Neural cell (in vitro differentiated cells): Measurements from ENCODE around the gene RPS6KA2.

ENCODE experiments used
- CTCF ChIP-seq: fragments of 450-650 bp; IDR thresholded peaks from 2 replicates; pipeline ENCODE4 v1.5.1; 2014; ENCODE audit warnings: antibody characterized with exemption, mild to moderate bottlenecking, moderate library complexity; ENCODE audit not compliant: poor library complexity, severe bottlenecking
- EP300 ChIP-seq: fragments of 450-650 bp; conservative IDR thresholded peaks from 2 replicates; pipeline ENCODE4 v1.6.1; 2014; ENCODE audit warnings: antibody characterized with exemption, mild to moderate bottlenecking, moderate library complexity; ENCODE audit not compliant: poor library complexity, severe bottlenecking
- EZH2 ChIP-seq: fragments of 200-600, 300-800 bp; shearing (Covaris generic), sonication (generic); IDR thresholded peaks from 2 replicates; pipeline ENCODE4 v1.6.1; 2014; ENCODE audit warnings: antibody characterized with exemption, low read length, borderline replicate concordance, mild to moderate bottlenecking; ENCODE audit not compliant: insufficient read depth, poor library complexity, severe bottlenecking
- POLR2AphosphoS5 ChIP-seq: IDR thresholded peaks from 2 replicates; pipeline ENCODE4 v1.6.1; 2012
- RAD21 ChIP-seq: fragments of 450-650 bp; conservative IDR thresholded peaks from 2 replicates; pipeline ENCODE4 v1.6.1; 2014; ENCODE audit warnings: antibody characterized with exemption, mild to moderate bottlenecking, moderate library complexity
- REST ChIP-seq: IDR thresholded peaks from 2 replicates; pipeline ENCODE4 v1.6.1; 2012; ENCODE audit warnings: borderline replicate concordance

GRCh38 chr6:166464068-166465002, 162.7 kb downstream of the RPS6KA2 start:
- TF ChIP-seq CTCF (no peak), EZH2 (no peak), EP300 (no peak), REST (no peak), RAD21 (no peak), POLR2AphosphoS5 (no peak)
